ENCODE data around the gene ANKS6.
"Not testable (repeated sequence)": the region's sequence is repeated elsewhere in the genome, so short reads cannot be mapped to it uniquely, and the experiment has no call there.

ANKS6 gene

GRCh38 chr9:98692392-98692791 lies 104.0 kb downstream of the ANKS6 start:
- no peak for DNase-seq

GRCh38 chr9:98691890-98692289 lies 104.5 kb downstream of the ANKS6 start:
- no peak for DNase-seq

DNA sequence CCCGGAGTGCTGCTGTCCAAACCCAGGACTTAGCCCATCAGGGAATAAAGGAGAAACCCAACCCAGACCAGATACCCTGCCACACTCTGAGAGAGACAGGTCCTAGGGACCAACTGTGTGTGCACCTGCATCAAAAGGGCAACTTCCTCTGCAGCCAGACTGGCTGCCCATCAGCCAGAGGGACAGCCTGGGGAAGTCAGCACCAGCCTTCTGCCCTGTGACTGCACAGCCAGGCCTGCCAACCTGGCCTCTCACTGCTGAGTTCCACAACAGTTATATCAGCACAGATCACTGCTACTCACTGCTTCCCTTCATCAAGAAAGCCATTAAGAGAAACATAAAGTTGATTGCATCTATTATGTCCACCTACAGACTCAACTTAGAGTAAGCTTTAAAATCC lies 105.7 kb downstream of the ANKS6 start:
- no peak for DNase-seq

GRCh38 chr9:98688710-98689495 lies 107.5 kb downstream of the ANKS6 start:
- DNase-seq, result no peak

GRCh38 chr9:98687911-98688310 lies 108.4 kb downstream of the ANKS6 start:
- no peak for DNase-seq

DNA sequence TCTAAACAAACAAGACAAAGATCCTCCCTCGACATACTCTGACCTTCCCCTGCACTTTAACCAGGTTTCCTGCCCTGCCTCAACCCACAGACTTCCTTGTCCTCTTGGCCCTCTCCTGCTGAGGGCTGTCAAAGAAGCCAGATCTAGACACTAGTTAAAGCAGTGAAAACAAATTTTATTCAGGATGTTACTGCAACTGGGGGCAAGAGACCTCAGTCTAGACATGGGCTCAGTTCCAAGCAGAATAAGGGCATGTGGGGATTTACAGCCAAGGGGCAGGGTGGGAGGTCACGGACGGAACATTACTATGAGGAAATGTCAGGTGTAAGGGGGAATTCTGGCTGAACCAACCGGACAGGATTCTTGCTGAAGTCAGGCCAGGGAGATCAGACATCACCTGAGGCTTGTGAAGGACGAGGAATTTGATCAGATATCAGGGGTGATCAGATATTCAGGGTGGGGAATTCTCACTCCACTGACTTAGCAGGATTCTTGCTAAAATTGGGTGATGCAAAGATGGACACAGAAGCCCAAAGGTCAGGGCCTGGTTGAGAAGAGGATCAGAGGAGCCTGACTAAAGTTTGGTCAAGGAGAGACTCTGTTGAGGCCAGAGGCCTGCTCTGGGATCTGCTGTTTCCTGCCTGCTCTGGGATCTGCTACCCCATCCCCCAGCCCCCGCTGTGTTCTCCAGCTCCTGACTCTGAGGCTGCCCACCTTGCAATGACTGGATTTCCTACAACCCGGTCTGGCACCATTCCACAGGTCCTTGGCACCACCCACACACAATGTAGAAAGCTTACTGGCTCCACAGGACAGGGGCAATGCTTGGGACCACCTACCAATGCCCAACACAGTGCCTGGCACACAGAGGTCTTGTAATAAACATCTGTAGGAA lies 109.1 kb downstream of the ANKS6 start:
- DNase-seq, result no peak

GRCh38 chr9:98684816-98685215 lies 111.5 kb downstream of the ANKS6 start:
- DNase-seq, result not testable (repeated sequence)

Measured in NCI-H226 (cell line).